ENCODE results near the gene LDAH. TPM values are rescaled to one million over a fixed set of nuclear protein-coding genes. Genes with fewer than 3 reads are reported as not detected.

Gene LDAH
- total and polyA plus RNA-seq, 4 donors, result 5.0 to 30.8 (median 11.5) TPM

DNA sequence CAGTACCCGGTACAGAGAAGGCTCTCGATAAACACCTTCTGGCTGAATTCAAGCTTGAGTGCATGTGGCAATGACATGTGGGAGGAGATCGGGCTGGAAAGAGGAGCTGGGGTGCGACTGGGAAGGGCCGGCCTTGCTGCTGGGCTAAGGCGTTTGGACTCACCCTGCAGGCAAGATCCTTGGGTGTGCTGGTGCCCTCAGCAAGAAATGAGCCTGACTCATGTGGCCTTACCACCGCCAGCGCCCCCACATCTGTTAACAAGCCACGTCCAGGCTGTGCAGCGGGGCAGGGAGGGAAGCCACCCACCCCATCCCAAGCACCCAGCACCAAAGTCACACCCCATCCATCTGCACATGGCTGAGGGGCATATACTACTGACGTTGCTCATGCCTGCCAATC, 173.3 kb downstream of the LDAH start:
- TF ChIP-seq, protein P1, sequence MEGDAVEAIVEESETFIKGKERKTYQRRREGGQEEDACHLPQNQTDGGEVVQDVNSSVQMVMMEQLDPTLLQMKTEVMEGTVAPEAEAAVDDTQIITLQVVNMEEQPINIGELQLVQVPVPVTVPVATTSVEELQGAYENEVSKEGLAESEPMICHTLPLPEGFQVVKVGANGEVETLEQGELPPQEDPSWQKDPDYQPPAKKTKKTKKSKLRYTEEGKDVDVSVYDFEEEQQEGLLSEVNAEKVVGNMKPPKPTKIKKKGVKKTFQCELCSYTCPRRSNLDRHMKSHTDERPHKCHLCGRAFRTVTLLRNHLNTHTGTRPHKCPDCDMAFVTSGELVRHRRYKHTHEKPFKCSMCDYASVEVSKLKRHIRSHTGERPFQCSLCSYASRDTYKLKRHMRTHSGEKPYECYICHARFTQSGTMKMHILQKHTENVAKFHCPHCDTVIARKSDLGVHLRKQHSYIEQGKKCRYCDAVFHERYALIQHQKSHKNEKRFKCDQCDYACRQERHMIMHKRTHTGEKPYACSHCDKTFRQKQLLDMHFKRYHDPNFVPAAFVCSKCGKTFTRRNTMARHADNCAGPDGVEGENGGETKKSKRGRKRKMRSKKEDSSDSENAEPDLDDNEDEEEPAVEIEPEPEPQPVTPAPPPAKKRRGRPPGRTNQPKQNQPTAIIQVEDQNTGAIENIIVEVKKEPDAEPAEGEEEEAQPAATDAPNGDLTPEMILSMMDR (IDR thresholded peaks at IDR 0.05; ENCODE audit: control extremely low read depth, extremely low read depth), result no peak
- H3K27me3 ChIP-seq (ENCODE audit: control insufficient read depth in 3 of 3, insufficient read depth in 3 of 3, low read length in 2 of 3), result no peaks in the 10 kb centered on the region
- DNase-seq, result no peak
- H3K9ac ChIP-seq (ENCODE audit: insufficient read depth in 1 of 2, low read length in 2 of 2), result peak overlapping the region in 1 of 2 donors; percentile 63
- 79 to 88% methylated on average over 11 of the region's 11 CpGs for WGBS, 2 donors
- no peaks in the 10 kb centered on the region for H3K9me3 ChIP-seq (ENCODE audit: control insufficient read depth in 4 of 4, insufficient read depth in 3 of 4, low read length in 3 of 4)
- H3K36me3 ChIP-seq (ENCODE audit: control insufficient read depth in 4 of 4, insufficient read depth in 4 of 4, low read length in 4 of 4), result peaks cover 0 to 13% (median 0%) of the 10 kb centered on the region in 4 donors
- no peak for ATAC-seq (ENCODE audit: insufficient read depth, low FRiP score)
- H3K4me3 ChIP-seq, result no peak overlapping the region
- H3K27ac ChIP-seq (ENCODE audit: low read depth in 1 of 2, low read length in 1 of 2), result no peak overlapping the region
- H3K4me1 ChIP-seq (ENCODE audit: control insufficient read depth in 5 of 5, insufficient read depth in 5 of 5, low read length in 5 of 5), result peaks cover 0 to 23% (median 7%) of the 10 kb centered on the region in 5 donors

DNA sequence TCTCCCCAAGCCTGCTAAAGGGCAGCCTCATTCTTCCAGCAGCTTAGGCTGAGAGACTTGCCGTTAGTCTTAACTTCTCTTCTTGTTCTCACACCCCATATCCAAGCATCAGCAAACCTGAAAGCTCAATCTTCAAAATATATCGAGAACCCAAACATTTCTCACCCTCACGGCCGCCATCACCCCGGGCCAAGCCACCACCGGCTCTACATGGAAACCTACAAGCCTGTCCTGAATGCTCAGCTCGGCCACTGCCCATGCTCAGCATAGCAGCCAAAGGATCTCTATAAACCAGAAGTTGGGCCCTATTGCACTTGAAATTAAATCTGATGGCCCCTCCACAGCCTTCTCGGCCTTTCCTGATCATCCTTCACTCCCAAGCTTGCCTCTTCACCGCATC, 174.1 kb downstream of the LDAH start:
- no peak overlapping the region for H3K4me3 ChIP-seq
- ATAC-seq (ENCODE audit: insufficient read depth, low FRiP score) (no peak), DNase-seq (no peak)
- 94 to 96% methylated on average over 9 of the region's 9 CpGs for WGBS, 2 donors
- TF ChIP-seq, protein P1 (IDR thresholded peaks at IDR 0.05; ENCODE audit: control extremely low read depth, extremely low read depth), result no peak
- H3K9me3 ChIP-seq (ENCODE audit: control insufficient read depth in 4 of 4, insufficient read depth in 3 of 4, low read length in 3 of 4), result no peaks in the 10 kb centered on the region
- H3K9ac ChIP-seq (ENCODE audit: insufficient read depth in 1 of 2, low read length in 2 of 2), result no peak overlapping the region
- H3K27ac ChIP-seq (ENCODE audit: low read depth in 1 of 2, low read length in 1 of 2), result no peak overlapping the region
- H3K36me3 ChIP-seq (ENCODE audit: control insufficient read depth in 4 of 4, insufficient read depth in 4 of 4, low read length in 4 of 4), result peaks cover 0 to 19% (median 0%) of the 10 kb centered on the region in 4 donors
- peaks cover 3 to 23% (median 7%) of the 10 kb centered on the region in 5 donors for H3K4me1 ChIP-seq (ENCODE audit: control insufficient read depth in 5 of 5, insufficient read depth in 5 of 5, low read length in 5 of 5)
- H3K27me3 ChIP-seq (ENCODE audit: control insufficient read depth in 3 of 3, insufficient read depth in 3 of 3, low read length in 2 of 3), result no peaks in the 10 kb centered on the region

DNA sequence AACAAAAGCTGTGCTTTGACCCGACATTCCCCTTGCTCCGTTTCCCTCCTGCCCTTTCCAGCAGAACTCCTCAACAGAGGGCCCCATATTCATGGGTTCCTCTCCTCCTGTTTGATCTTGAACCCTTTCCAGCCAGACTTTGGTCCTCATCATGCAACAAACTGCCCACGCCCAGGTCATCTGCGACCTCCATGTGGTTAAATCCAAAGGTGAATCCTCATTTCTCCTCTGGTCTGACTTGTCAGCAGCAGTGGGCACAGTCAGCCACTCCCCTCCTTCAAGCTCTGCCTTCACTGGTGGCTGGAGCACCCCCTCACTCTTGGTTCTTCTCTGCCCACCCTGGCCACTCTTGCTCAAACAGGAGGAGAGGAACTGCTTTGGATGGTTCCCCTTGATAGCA, 174.7 kb downstream of the LDAH start:
- Histone ChIP-seq H3K9ac (ENCODE audit: insufficient read depth in 1 of 2, low read length in 2 of 2) (no peak overlapping the region), H3K9me3 (ENCODE audit: control insufficient read depth in 4 of 4, insufficient read depth in 3 of 4, low read length in 3 of 4) (no peaks in the 10 kb centered on the region), H3K4me3 (no peak overlapping the region), H3K27ac (ENCODE audit: low read depth in 1 of 2, low read length in 1 of 2) (no peak overlapping the region), H3K27me3 (ENCODE audit: control insufficient read depth in 3 of 3, insufficient read depth in 3 of 3, low read length in 2 of 3) (no peaks in the 10 kb centered on the region), H3K36me3 (ENCODE audit: control insufficient read depth in 4 of 4, insufficient read depth in 4 of 4, low read length in 4 of 4) (peaks cover 0 to 20% (median 0%) of the 10 kb centered on the region in 4 donors), H3K4me1 (ENCODE audit: control insufficient read depth in 5 of 5, insufficient read depth in 5 of 5, low read length in 5 of 5) (peaks cover 3 to 23% (median 7%) of the 10 kb centered on the region in 5 donors)
- ATAC-seq (ENCODE audit: insufficient read depth, low FRiP score), result no peak
- DNase-seq, result no peak
- TF ChIP-seq, protein P1 (IDR thresholded peaks at IDR 0.05; ENCODE audit: control extremely low read depth, extremely low read depth), result no peak
- WGBS, 2 donors, result 95 to 98% methylated on average over 4 of the region's 4 CpGs

DNA sequence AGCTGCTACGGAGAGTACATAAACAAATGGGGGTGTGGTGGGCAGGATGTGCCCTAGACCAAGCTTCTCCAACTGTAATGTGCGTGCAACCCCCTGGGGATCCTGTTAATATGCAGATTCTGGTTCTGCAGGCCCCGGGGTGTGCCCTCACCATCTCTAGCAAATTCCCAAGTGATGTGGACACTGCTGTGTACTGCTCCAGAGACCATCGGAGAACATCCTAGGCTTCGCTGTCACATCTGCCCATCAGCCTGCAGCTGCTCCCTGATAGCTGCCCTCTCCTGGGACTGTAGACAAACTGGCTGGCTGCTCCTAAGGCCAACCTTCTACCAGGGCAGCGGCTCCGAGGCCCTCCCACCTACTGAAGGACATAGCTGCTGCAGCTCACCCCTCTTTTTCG, 175.2 kb downstream of the LDAH start:
- no peak for ATAC-seq (ENCODE audit: insufficient read depth, low FRiP score)
- H3K27me3 ChIP-seq (ENCODE audit: control insufficient read depth in 3 of 3, insufficient read depth in 3 of 3, low read length in 2 of 3), result no peaks in the 10 kb centered on the region
- DNase-seq, result no peak
- whole genome bisulfite sequencing, 2 donors, result 84 to 89% methylated on average over 8 of the region's 8 CpGs
- peaks cover 0 to 23% (median under 1%) of the 10 kb centered on the region in 4 donors for H3K36me3 ChIP-seq (ENCODE audit: control insufficient read depth in 4 of 4, insufficient read depth in 4 of 4, low read length in 4 of 4)
- TF ChIP-seq, protein P1 (IDR thresholded peaks at IDR 0.05; ENCODE audit: control extremely low read depth, extremely low read depth), result no peak
- H3K9me3 ChIP-seq (ENCODE audit: control insufficient read depth in 4 of 4, insufficient read depth in 3 of 4, low read length in 3 of 4), result no peaks in the 10 kb centered on the region
- H3K4me3 ChIP-seq, result no peak overlapping the region
- peaks cover 3 to 23% (median 7%) of the 10 kb centered on the region in 5 donors for H3K4me1 ChIP-seq (ENCODE audit: control insufficient read depth in 5 of 5, insufficient read depth in 5 of 5, low read length in 5 of 5)
- no peak overlapping the region for H3K9ac ChIP-seq (ENCODE audit: insufficient read depth in 1 of 2, low read length in 2 of 2)
- H3K27ac ChIP-seq (ENCODE audit: low read depth in 1 of 2, low read length in 1 of 2), result no peak overlapping the region
